ENCODE results near the gene TKFC.

DNA sequence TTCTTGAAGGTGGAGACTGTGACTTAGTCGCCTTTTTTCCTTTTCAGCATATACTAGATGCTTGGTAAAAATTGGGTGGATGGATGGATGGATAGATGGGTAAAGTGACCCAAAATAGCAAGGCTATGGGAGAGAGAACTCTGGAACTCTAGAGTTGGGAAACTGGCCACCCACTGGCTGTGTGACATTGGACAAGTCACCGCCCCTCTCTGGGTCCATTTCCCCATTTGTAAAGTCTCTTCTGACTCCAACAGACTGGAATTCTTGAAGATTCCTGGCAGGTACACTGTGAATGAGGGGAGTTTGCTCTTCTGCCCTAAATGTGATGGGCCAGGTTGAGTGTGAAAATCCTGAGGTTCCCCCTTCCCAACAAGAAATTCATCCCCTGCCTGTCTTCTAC, 8.0 kb downstream of the TKFC start:
- TF ChIP-seq, protein P1, sequence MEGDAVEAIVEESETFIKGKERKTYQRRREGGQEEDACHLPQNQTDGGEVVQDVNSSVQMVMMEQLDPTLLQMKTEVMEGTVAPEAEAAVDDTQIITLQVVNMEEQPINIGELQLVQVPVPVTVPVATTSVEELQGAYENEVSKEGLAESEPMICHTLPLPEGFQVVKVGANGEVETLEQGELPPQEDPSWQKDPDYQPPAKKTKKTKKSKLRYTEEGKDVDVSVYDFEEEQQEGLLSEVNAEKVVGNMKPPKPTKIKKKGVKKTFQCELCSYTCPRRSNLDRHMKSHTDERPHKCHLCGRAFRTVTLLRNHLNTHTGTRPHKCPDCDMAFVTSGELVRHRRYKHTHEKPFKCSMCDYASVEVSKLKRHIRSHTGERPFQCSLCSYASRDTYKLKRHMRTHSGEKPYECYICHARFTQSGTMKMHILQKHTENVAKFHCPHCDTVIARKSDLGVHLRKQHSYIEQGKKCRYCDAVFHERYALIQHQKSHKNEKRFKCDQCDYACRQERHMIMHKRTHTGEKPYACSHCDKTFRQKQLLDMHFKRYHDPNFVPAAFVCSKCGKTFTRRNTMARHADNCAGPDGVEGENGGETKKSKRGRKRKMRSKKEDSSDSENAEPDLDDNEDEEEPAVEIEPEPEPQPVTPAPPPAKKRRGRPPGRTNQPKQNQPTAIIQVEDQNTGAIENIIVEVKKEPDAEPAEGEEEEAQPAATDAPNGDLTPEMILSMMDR (IDR thresholded peaks at IDR 0.05; ENCODE audit: low read depth, low read length), result no peak
- no peak for TF ChIP-seq EZH2phosphoT487 (IDR thresholded peaks at IDR 0.05; ENCODE audit: low read depth)
